B cell (primary cell): ENCODE measurements around the gene BRME1.

ENCODE experiments used
- EZH2 ChIP-seq: IDR thresholded peaks from 2 replicates; pipeline ENCODE4 v1.6.1; 2012; ENCODE audit warnings: borderline replicate concordance, low read depth, mild to moderate bottlenecking, moderate library complexity, low read length; ENCODE audit not compliant: insufficient read depth, poor library complexity, severe bottlenecking
- TF ChIP-seq, protein P1 (sequence below): fragments of 200-600 bp; IDR thresholded peaks from one replicate; pipeline ENCODE4 v1.8.0; 2022; ENCODE audit warnings: antibody characterized with exemption, mild to moderate bottlenecking

DNA sequence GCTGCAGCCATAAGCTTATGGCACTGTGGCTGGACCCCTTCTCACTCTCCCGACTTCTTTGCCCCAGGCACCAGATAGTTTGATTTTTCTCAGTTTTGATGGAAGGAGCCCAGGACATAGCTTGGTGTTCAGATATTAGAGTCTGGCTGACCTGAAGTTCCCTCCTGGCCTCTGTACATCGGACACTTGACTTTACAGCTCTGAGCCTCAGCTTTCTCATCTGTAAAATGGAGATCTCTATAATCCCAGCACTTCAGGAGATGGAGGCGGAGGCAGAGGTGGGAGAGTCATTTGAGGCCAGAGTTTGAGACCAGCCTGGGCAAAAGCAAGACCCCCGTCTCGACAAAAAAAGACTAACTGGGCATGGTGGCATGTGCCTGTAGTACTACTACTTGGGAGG lies 993 bp upstream of the BRME1 start:
- TF ChIP-seq, protein P1, sequence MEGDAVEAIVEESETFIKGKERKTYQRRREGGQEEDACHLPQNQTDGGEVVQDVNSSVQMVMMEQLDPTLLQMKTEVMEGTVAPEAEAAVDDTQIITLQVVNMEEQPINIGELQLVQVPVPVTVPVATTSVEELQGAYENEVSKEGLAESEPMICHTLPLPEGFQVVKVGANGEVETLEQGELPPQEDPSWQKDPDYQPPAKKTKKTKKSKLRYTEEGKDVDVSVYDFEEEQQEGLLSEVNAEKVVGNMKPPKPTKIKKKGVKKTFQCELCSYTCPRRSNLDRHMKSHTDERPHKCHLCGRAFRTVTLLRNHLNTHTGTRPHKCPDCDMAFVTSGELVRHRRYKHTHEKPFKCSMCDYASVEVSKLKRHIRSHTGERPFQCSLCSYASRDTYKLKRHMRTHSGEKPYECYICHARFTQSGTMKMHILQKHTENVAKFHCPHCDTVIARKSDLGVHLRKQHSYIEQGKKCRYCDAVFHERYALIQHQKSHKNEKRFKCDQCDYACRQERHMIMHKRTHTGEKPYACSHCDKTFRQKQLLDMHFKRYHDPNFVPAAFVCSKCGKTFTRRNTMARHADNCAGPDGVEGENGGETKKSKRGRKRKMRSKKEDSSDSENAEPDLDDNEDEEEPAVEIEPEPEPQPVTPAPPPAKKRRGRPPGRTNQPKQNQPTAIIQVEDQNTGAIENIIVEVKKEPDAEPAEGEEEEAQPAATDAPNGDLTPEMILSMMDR, result no peak
- TF ChIP-seq EZH2, result no peak
